Testis (tissue), 3 donors: ENCODE data around the gene EEFSEC. TPM values are rescaled to one million over a fixed set of nuclear protein-coding genes. Genes with fewer than 3 reads are reported as not detected.
A peak's percentile ranks its signal among the peaks of the same experiment; 100 is the strongest.

Experiments
- DNase-seq: peaks from one replicate; pipeline ENCODE4 v3.0.0-alpha.2; 2019
- H3K27ac ChIP-seq, 2 donors: fragments of 200-600 bp; sonication (generic); one replicate each; pipeline ENCODE4 v1.5.1; 2019
- H3K27me3 ChIP-seq: fragments of 200-600 bp; sonication (generic); one replicate; pipeline ENCODE4 v1.5.1; 2019
- H3K36me3 ChIP-seq: fragments of 200-600 bp; sonication (generic); one replicate; pipeline ENCODE4 v1.5.1; 2017; ENCODE audit warnings: low read depth; ENCODE audit errors: missing control alignments
- H3K4me1 ChIP-seq: fragments of 200-600 bp; sonication (generic); one replicate; pipeline ENCODE4 v1.5.1; 2019
- H3K4me3 ChIP-seq, 2 donors: fragments of 200-600 bp; sonication (generic); one replicate each; pipeline ENCODE4 v1.5.1; 2017 to 2019
- H3K9me3 ChIP-seq: fragments of 200-600 bp; sonication (generic); one replicate; pipeline ENCODE4 v1.5.1; 2017
- CTCF ChIP-seq, 3 experiments: fragments of 450-650 bp in 2 of 3; fragments of 200-600 bp in 1 of 3; sonication (generic) in 1 of 3; IDR thresholded peaks; one replicate each; pipeline ENCODE4 v1.5.1; 2016 to 2019; ENCODE audit warnings: antibody characterized with exemption in 3 of 3, mild to moderate bottlenecking in 2 of 3, moderate library complexity in 1 of 3
- POLR2A ChIP-seq: fragments of 450-650 bp; IDR thresholded peaks from one replicate; pipeline ENCODE4 v1.6.1; 2017; ENCODE audit warnings: antibody characterized with exemption, mild to moderate bottlenecking, moderate library complexity
- WGBS, 2 donors: methylation state at CpG; one replicate each; pipeline ENCODE4 v1.1.5; 2018; 5-methylcytosine and 5-hydroxymethylcytosine counted together
- intact Hi-C: fragments of 100-400 bp; cut with DNase I; formaldehyde crosslinking; loops from one replicate; pipeline ENCODE4 v1.15.1; 2023; ENCODE audit warnings: low total_unique reads
- polyA plus RNA-seq: library from polyadenylated mRNA; stranded (reverse); fragments of 350-450 nt; fragmentation: Illumina TruSeq; extraction: RNeasy Lipid Tissue Mini Kit (QIAGEN cat#74804); gene quantifications from one replicate; pipeline ENCODE4 v1.2.3, GENCODE V29; 2014; ENCODE audit warnings: low read depth, low replicate concordance; ENCODE audit not compliant: insufficient read depth
- total RNA-seq, 2 donors: library from RNA; depleted of rRNA; stranded (reverse); fragments of >200 nt; gene quantifications; one replicate each; pipeline ENCODE4 v1.2.3, GENCODE V29; 2016

The EEFSEC gene
- total and polyA plus RNA-seq, 3 donors from 2014 or later: 35.4 to 40.3 (median 35.4) TPM

GRCh38 chr3:128294999-128295468 lies 141.8 kb downstream of the EEFSEC start:
- Histone ChIP-seq H3K27me3 (no peaks in the 10 kb centered on the region), H3K36me3 (no peaks in the 10 kb centered on the region), H3K4me3 (no peak overlapping the region), H3K9me3 (no peaks in the 10 kb centered on the region), H3K4me1 (no peaks in the 10 kb centered on the region), H3K27ac (no peak overlapping the region)
- WGBS, 2 donors: 88 to 92% methylated on average over 4 of the region's 4 CpGs
- TF ChIP-seq POLR2A (no peak), CTCF (IDR thresholded peaks at IDR 0.05) (no peak)
- intact Hi-C loops: no loop called here
- no peak for DNase-seq

GRCh38 chr3:128296469-128297251 lies 143.4 kb downstream of the EEFSEC start:
- Histone ChIP-seq H3K27me3 (no peaks in the 10 kb centered on the region), H3K4me3 (no peak overlapping the region), H3K27ac (no peak overlapping the region), H3K4me1 (no peaks in the 10 kb centered on the region), H3K36me3 (no peaks in the 10 kb centered on the region), H3K9me3 (no peaks in the 10 kb centered on the region)
- TF ChIP-seq POLR2A (no peak), CTCF (IDR thresholded peaks at IDR 0.05) (no peak)
- WGBS, 2 donors: 84 to 88% methylated on average over 10 of the region's 10 CpGs
- intact Hi-C loops: no loop called here
- peak; percentile 12 for DNase-seq

GRCh38 chr3:128297401-128298138 lies 144.3 kb downstream of the EEFSEC start:
- TF ChIP-seq CTCF (IDR thresholded peaks at IDR 0.05): no peak
- no peak for TF ChIP-seq POLR2A

GRCh38 chr3:128301186-128302023 lies 148.1 kb downstream of the EEFSEC start:
- no peaks in the 10 kb centered on the region for H3K27me3 ChIP-seq
- TF ChIP-seq CTCF (IDR thresholded peaks at IDR 0.05) (no peak), POLR2A (no peak)
- intact Hi-C loops: no loop called here
- H3K9me3 ChIP-seq: no peaks in the 10 kb centered on the region
- no peaks in the 10 kb centered on the region for H3K36me3 ChIP-seq
- DNase-seq: no peak
- no peak overlapping the region for H3K4me3 ChIP-seq
- H3K4me1 ChIP-seq: no peaks in the 10 kb centered on the region
- WGBS, 2 donors: 87 to 92% methylated on average over 8 of the region's 8 CpGs
- no peak overlapping the region for H3K27ac ChIP-seq

More at GRCh38 chr3:128297401-128298138, 144.3 kb downstream of the EEFSEC start:
- Histone ChIP-seq H3K27ac (no peak overlapping the region), H3K4me3 (no peak overlapping the region), H3K36me3 (no peaks in the 10 kb centered on the region), H3K27me3 (no peaks in the 10 kb centered on the region), H3K9me3 (no peaks in the 10 kb centered on the region), H3K4me1 (no peaks in the 10 kb centered on the region)
- DNase-seq: peak; percentile 40
- intact Hi-C loops: no loop called here
- 62 to 83% methylated on average over 2 of the region's 2 CpGs for WGBS, 2 donors
